GM23248 (cell line): ENCODE results near the gene GSG1L.

Experiments used
- EZH2 ChIP-seq: fragments of 200-600 bp; sonication (generic); IDR thresholded peaks from 2 replicates; pipeline ENCODE4 v1.6.1; 2018; ENCODE audit warnings: antibody characterized with exemption, mild to moderate bottlenecking; ENCODE audit not compliant: insufficient read depth, poor library complexity, severe bottlenecking
- EZH2phosphoT487 ChIP-seq: fragments of 200-600 bp; sonication (generic); IDR thresholded peaks from 2 replicates; pipeline ENCODE4 v1.6.1; 2018; ENCODE audit warnings: antibody characterized with exemption, moderate library complexity, mild to moderate bottlenecking, low read depth; ENCODE audit not compliant: insufficient read depth

DNA sequence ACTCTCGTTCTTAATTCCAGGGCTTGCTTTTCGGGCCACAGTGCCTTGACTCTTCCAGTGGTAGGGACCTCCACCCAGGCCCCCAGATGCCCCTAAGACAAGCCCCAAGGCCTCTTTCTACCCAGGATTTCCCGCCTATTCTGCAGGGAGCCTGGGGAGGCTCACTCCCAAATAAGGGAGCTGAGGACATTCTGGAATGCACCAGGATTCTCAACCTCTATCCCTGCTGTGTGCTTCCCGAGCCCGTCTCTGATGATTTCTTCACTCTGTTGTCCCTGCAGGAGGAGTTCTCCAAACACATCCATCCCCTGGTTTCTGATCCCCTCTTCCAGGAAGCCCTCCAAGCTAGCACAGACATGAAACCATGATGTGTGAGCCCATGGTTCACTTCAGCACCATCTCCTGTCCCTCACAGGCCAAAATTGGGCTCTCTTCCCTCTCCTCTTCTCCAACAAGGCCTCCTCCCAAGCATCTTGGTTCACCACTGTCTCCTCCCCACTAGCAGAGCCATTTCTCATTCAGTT is 257.6 kb downstream of the GSG1L start:
- TF ChIP-seq EZH2phosphoT487 (no peak), EZH2 (no peak)
